Measurements from ENCODE around the gene PF4V1.

DNA sequence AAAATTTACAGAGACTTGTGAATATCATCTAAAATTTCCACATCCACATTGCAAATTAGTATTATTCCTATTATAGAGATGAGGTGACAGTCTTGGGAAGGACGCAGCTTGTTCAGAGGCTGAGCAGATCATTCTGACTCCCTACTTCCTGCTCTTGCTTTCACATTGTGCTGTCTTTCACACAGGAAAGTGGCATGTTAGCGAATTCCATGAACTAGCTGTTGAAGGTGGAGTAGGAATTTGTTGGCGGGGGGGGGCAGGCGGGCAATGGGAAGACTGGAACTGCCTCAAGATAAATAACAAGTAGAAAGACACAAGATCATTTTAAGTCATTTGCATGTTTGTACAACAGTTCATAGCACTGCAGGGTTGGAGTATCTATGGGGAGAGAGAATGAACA is 2.3 kb downstream of the PF4V1 start:
- no peak for TF ChIP-seq POLR2AphosphoS5 (IDR thresholded peaks at IDR 0.05)
- TF ChIP-seq EP300 (IDR thresholded peaks at IDR 0.05), result no peak
- no peak for TF ChIP-seq CTCF (IDR thresholded peaks at IDR 0.05)
